Cerebellar nuclear complex (tissue), 1 donor: ENCODE results near the gene GPR63.
"Not testable (repeated sequence)": the region's sequence is repeated elsewhere in the genome, so short reads cannot be mapped to it uniquely, and the experiment has no call there.

Source experiments
- DNase-seq, 2 experiments: peaks; one replicate each; lab custom pipeline; 2025; lab: John Stamatoyannopoulos, UW

GPR63 gene

GRCh38 chr6:96837081-96837971, at the start of gene GPR63:
Gene GPR63 (minus strand): TSS chr6:96837477. CDS start chr6:96799731, 37,746 bp downstream.
- no peak for DNase-seq

GRCh38 chr6:96886519-96886918, 49.2 kb upstream of the GPR63 start:
- no peak for DNase-seq

- DNase-seq, result not testable (repeated sequence)
Measured at GRCh38 chr6:96885187-96885631, 47.9 kb upstream of the GPR63 start.

- DNase-seq, result no peak
Measured at GRCh38 chr6:96878143-96878542, 40.9 kb upstream of the GPR63 start.

GRCh38 chr6:96876886-96877545, 39.7 kb upstream of the GPR63 start:
- no peak for DNase-seq

- no peak for DNase-seq
Measured at GRCh38 chr6:96872976-96873375, 35.7 kb upstream of the GPR63 start.

- DNase-seq, result no peak
Measured at GRCh38 chr6:96865055-96865405, 27.8 kb upstream of the GPR63 start.

GRCh38 chr6:96864216-96865054, 27.2 kb upstream of the GPR63 start:
- no peak for DNase-seq

GRCh38 chr6:96862560-96862959, 25.3 kb upstream of the GPR63 start:
- DNase-seq, result no peak

- DNase-seq, result no peak
Measured at GRCh38 chr6:96861588-96861987, 24.3 kb upstream of the GPR63 start.

GRCh38 chr6:96856856-96857255, 19.6 kb upstream of the GPR63 start:
- DNase-seq, result no peak

- DNase-seq, result no peak
Measured at GRCh38 chr6:96853083-96853482, 15.8 kb upstream of the GPR63 start.

GRCh38 chr6:96852605-96853004, 15.3 kb upstream of the GPR63 start:
- no peak for DNase-seq

GRCh38 chr6:96851858-96852257, 14.6 kb upstream of the GPR63 start:
- no peak for DNase-seq

GRCh38 chr6:96849615-96850014, 12.3 kb upstream of the GPR63 start:
- DNase-seq, result no peak

GRCh38 chr6:96844530-96844929, 7.3 kb upstream of the GPR63 start:
- no peak for DNase-seq

GRCh38 chr6:96841345-96841744, 4.1 kb upstream of the GPR63 start:
- DNase-seq, result no peak

- no peak for DNase-seq
Measured at GRCh38 chr6:96836631-96837080, 621 bp downstream of the GPR63 start.

GRCh38 chr6:96834070-96834469, 3.2 kb downstream of the GPR63 start:
- no peak for DNase-seq

GRCh38 chr6:96832780-96833179, 4.5 kb downstream of the GPR63 start:
- no peak for DNase-seq

- DNase-seq, result no peak
Measured at GRCh38 chr6:96826865-96827264, 10.4 kb downstream of the GPR63 start.

GRCh38 chr6:96823743-96824142, 13.5 kb downstream of the GPR63 start:
- no peak for DNase-seq
